ENCODE measurements around the gene TEX35.
"Not testable (repeated sequence)": the region's sequence is repeated elsewhere in the genome, so short reads cannot be mapped to it uniquely, and the experiment has no call there.

The TEX35 gene

DNA sequence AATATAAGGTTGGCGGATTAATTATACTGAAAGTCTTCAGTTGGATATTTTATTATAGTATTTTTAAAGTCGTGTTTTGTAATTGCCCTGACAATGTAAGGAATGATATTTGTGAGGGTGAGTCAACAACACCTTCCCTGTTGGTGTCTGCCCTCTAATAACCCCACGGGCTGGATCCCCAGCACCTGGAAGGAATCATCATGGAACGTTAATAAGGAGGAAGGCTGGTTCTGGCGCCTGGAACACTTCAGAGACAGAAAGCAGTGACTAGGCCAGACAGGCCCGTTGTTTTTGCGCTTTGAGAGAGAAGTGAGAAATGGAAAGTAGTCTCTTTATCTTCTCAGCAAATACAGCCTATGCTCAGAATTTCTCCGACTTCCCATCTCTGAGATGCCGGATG lies 31.6 kb downstream of the TEX35 start:
- no peak for TF ChIP-seq CTCF (IDR thresholded peaks at IDR 0.05; ENCODE audit: borderline replicate concordance, control extremely low read depth, extremely low read depth, insufficient read depth, missing control alignments)
- in situ Hi-C loops (cut with MboI; ENCODE audit: low sequenced_read_pairs, unreplicated experiment), result loop anchor here (25.0 kb wide), 1 partner anchor 818 kb away; the partner anchor contains the start of gene AXDND1
- DNase-seq (ENCODE audit: low spot score), result no peak

DNA sequence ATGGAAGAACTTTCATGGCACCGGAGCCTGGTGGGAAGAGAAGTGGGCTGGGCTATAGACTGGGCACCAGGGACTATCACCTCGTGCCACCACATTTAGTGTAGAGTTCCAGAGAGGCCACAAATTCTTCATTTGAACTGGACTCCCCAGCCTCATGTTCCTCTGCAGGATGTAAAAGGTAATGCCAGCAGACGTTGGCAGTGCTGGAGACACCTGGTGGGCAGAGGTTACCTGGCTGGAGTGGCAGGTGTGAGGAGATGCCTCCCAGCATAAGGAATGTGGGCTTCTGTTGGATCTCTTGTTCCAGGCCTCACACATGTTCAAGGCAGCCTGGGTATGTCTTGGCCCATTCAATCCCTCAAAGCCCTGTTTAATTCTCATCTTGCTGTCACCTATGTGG lies 35.2 kb downstream of the TEX35 start:
- no peak for TF ChIP-seq CTCF (IDR thresholded peaks at IDR 0.05; ENCODE audit: borderline replicate concordance, control extremely low read depth, extremely low read depth, insufficient read depth, missing control alignments)
- in situ Hi-C loops (cut with MboI; ENCODE audit: low sequenced_read_pairs, unreplicated experiment), result loop anchor here (25.0 kb wide), 1 partner anchor 814 kb away; the partner anchor contains the start of gene AXDND1
- DNase-seq (ENCODE audit: low spot score), result no peak

- DNase-seq (ENCODE audit: low spot score), result no peak
- TF ChIP-seq CTCF (IDR thresholded peaks at IDR 0.05; ENCODE audit: borderline replicate concordance, control extremely low read depth, extremely low read depth, insufficient read depth, missing control alignments), result no peak
- in situ Hi-C loops (cut with MboI; ENCODE audit: low sequenced_read_pairs, unreplicated experiment), result no loop called here
Observed at GRCh38 chr1:178551307-178551706, 38.4 kb downstream of the TEX35 start.

GRCh38 chr1:178551940-178552339 lies 39.0 kb downstream of the TEX35 start:
- no peak for TF ChIP-seq CTCF (IDR thresholded peaks at IDR 0.05; ENCODE audit: borderline replicate concordance, control extremely low read depth, extremely low read depth, insufficient read depth, missing control alignments)
- DNase-seq (ENCODE audit: low spot score), result no peak
- in situ Hi-C loops (cut with MboI; ENCODE audit: low sequenced_read_pairs, unreplicated experiment), result no loop called here

DNA sequence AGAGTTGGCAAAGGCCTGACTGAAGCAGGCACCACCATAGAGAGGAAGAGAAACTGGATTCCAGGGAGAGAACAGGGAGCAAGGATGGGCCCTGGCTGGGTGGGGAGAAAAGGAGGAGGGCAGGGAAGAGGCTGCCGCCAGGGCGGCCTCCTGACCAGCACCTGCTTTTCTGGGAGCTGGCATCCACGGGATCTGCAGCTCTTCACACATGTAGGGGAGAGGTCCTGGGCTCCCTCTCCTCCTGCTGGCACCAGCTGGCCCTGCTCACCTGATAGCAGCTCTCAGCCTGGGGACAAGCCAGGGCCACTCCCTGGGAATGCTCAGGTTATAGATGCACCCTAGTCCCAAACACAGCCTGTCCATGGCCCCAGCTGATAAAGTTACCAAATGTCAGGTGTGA lies 39.9 kb downstream of the TEX35 start:
- in situ Hi-C loops (cut with MboI; ENCODE audit: low sequenced_read_pairs, unreplicated experiment), result no loop called here
- TF ChIP-seq CTCF (IDR thresholded peaks at IDR 0.05; ENCODE audit: borderline replicate concordance, control extremely low read depth, extremely low read depth, insufficient read depth, missing control alignments), result no peak
- DNase-seq (ENCODE audit: low spot score), result no peak

- DNase-seq (ENCODE audit: low spot score); in situ Hi-C loops (cut with MboI; ENCODE audit: low sequenced_read_pairs, unreplicated experiment): not testable (repeated sequence)
Observed at GRCh38 chr1:178554351-178554750, 41.4 kb downstream of the TEX35 start.

GRCh38 chr1:178555613-178556012 lies 42.7 kb downstream of the TEX35 start:
- in situ Hi-C loops (cut with MboI; ENCODE audit: low sequenced_read_pairs, unreplicated experiment); DNase-seq (ENCODE audit: low spot score): not testable (repeated sequence)

- DNase-seq (ENCODE audit: low spot score); in situ Hi-C loops (cut with MboI; ENCODE audit: low sequenced_read_pairs, unreplicated experiment): not testable (repeated sequence)
Observed at GRCh38 chr1:178558816-178559215, 45.9 kb downstream of the TEX35 start.

All from GM13976 (cell line).